22Rv1 (cell line): ENCODE data around the gene RBM14.

ENCODE experiments used
- H3K27ac ChIP-seq: fragments of 450-650 bp; 2 replicates; pipeline ENCODE4 v1.5.1; 2017
- ZFX ChIP-seq: fragments of 450-650 bp; IDR thresholded peaks from 2 replicates; pipeline ENCODE4 v1.6.1; 2017; ENCODE audit warnings: antibody characterized with exemption, borderline replicate concordance
- TF ChIP-seq, protein P1 (sequence below): fragments of 450-650 bp; IDR thresholded peaks from 2 replicates; pipeline ENCODE4 v1.5.1; 2017; ENCODE audit warnings: mild to moderate bottlenecking

The RBM14 gene

DNA sequence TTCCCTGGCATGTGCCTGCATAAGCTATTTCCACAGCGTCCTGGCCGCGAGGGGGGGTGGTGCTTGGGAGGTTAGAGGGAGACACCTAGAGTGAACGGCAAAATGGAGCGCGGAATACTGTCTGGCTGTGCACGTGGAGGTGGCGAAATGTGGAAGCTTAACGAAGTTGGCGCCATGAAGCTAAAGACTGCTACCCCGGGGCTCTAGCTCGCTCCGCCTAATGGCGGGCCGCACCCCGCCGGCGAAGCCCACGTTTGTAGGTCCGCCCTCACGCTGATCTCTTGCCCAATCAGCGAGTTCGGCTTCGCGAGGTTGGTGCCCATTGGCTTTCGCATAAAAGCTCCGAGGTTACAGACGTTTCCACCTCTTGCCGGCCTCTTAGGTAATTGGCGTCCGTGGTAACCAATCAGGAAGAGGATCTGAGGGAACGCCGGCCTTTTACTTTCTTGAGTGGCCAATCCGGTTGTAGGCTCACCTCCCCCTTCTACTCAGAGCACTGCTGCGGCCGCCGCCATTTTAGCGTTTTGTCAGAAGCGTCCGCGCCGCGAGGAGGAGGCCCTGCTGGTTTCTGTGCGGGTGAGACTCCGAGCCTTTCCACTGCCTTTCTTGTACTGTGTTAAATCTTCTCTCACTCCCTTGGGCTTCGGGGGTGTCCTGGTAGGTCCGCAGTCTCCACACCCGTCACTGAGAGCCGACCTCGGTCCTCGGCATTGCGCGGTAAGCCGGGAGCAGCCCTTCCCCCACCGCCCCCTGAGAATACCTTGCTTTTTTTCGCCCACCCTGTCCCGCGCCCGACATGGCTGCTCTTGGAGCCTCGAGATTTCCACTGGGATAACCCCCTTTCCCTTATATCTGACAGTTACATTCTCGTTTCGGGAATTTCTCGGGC is 22.0 kb downstream of the RBM14 start, which contains the start of gene RBM4:
Gene RBM4 (plus strand): TSS at position 527 of the 889 bp plus-strand sequence. CDS start 1,009 bp downstream, outside the sequence.
- H3K27ac ChIP-seq, result peak within 1 kb of the TSS; percentile 86
- TF ChIP-seq, protein P1, sequence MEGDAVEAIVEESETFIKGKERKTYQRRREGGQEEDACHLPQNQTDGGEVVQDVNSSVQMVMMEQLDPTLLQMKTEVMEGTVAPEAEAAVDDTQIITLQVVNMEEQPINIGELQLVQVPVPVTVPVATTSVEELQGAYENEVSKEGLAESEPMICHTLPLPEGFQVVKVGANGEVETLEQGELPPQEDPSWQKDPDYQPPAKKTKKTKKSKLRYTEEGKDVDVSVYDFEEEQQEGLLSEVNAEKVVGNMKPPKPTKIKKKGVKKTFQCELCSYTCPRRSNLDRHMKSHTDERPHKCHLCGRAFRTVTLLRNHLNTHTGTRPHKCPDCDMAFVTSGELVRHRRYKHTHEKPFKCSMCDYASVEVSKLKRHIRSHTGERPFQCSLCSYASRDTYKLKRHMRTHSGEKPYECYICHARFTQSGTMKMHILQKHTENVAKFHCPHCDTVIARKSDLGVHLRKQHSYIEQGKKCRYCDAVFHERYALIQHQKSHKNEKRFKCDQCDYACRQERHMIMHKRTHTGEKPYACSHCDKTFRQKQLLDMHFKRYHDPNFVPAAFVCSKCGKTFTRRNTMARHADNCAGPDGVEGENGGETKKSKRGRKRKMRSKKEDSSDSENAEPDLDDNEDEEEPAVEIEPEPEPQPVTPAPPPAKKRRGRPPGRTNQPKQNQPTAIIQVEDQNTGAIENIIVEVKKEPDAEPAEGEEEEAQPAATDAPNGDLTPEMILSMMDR, result peak; percentile 29; the same call in 1 of the 2 replicates
- TF ChIP-seq ZFX, result no peak

GRCh38 chr11:66639066-66639813 is 22.8 kb downstream of the RBM14 start:
- TF ChIP-seq, protein P1, result no peak
- no peak for TF ChIP-seq ZFX
- H3K27ac ChIP-seq, result peak overlapping the region; percentile 86

DNA sequence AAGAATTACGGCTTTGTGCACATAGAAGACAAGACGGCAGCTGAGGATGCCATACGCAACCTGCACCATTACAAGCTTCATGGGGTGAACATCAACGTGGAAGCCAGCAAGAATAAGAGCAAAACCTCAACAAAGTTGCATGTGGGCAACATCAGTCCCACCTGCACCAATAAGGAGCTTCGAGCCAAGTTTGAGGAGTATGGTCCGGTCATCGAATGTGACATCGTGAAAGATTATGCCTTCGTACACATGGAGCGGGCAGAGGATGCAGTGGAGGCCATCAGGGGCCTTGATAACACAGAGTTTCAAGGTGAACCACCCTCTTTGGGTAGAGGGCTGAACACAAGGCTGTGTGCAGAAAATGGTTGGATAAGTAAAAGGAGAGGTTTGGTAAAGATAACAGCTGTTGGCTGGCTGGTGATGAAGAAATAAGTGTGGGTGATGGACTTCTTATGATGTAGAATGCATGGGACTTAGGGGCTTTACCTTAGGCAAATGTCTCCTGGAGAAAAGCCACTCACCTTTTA is 23.4 kb downstream of the RBM14 start:
- H3K27ac ChIP-seq, result peak overlapping the region; percentile 86

GRCh38 chr11:66641834-66642233 is 25.4 kb downstream of the RBM14 start:
- TF ChIP-seq, protein P1, result no peak
- TF ChIP-seq ZFX, result no peak
- H3K27ac ChIP-seq, result peak overlapping the region; percentile 34; the same call in 1 of the 2 replicates

- TF ChIP-seq ZFX, result no peak
- TF ChIP-seq, protein P1, result no peak
- no peak overlapping the region for H3K27ac ChIP-seq
Measured at GRCh38 chr11:66643745-66644437, 27.5 kb downstream of the RBM14 start.

DNA sequence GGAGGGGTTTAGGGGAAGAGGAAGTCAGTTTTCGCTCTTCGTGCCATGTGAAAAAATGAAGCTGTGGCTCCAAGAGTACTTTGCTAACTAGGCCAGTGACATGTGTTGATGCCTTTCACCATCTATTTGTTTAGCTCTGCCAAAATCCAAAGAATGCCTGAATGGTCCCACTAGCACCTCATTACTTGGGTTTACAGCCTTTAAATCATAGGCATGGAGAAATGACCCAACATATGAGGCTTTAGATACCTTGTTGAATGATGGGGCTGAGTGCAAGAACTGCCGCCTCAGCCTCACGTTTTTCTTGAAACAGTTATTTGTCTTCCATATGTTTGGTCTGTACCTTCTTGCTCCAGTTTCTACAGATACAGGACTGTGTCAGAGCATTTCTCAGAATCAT is 30.4 kb downstream of the RBM14 start:
- TF ChIP-seq, protein P1, result no peak
- no peak for TF ChIP-seq ZFX
- H3K27ac ChIP-seq, result no peak overlapping the region

DNA sequence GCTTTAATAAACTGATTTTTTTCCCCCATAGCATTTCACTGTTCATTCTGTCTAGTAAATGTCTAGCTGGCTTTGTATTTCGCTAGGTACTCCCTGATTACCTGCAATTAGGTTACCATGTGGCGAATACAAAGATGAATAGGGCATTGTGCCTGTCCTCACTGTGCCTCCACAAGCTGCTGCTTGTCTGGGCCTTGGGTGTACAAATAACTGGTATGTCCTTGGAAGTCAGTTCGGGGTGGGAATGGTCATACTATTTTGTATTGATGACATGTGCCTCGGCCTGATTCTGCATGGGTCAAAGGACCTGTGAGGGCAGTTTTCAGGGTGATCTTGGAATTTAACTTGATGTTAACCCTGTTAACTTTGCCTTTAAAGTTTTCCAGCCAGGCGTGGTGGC is 33.5 kb downstream of the RBM14 start:
- no peak overlapping the region for H3K27ac ChIP-seq
- TF ChIP-seq, protein P1, result no peak
- TF ChIP-seq ZFX, result no peak
